ENCODE measurements around the gene FAM163A.
A peak's percentile ranks its signal among the peaks of the same experiment; 100 is the strongest.

The FAM163A gene

DNA sequence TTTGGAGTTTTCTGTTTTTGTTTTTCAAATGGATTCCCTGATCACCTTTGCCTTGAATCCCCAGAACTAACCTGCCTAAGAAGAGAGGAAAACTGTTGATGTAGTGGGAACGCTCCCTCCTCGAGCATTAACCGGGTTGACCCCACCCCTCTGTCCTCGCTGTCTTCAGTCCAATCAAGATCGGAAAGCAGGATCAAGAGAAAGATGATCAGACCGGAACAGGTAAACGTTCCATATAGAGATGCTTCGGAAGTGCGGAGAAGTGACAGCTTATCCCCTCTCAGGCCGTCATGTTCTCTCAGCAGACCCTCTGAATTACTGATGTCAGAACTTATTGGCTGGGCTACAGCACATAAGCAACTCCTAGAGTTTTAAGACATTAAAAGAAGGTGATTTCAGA is 800 bp upstream of the FAM163A start:
- Mint-ChIP-seq H3K4me1 (peaks cover 8% of the 10 kb centered on the region), H3K36me3 (no peaks in the 10 kb centered on the region), H3K27ac (no peak overlapping the region), H3K9me3 (no peaks in the 10 kb centered on the region), H3K4me3 (peak overlapping the region; percentile 3), H3K27me3 (peaks cover 83% of the 10 kb centered on the region)
- DNase-seq = no peak
- CTCF ChIA-PET = no interaction called here

- Mint-ChIP-seq H3K4me1 (peaks cover 8% of the 10 kb centered on the region), H3K27me3 (peaks cover 86% of the 10 kb centered on the region), H3K27ac (no peak overlapping the region), H3K4me3 (no peak overlapping the region), H3K36me3 (no peaks in the 10 kb centered on the region), H3K9me3 (no peaks in the 10 kb centered on the region)
- no peak for DNase-seq
- CTCF ChIA-PET = no interaction called here
These were observed 749 bp downstream of the FAM163A start for GRCh38 chr1:179743679-179744400.

- Mint-ChIP-seq H3K27ac (no peak overlapping the region), H3K4me3 (no peak overlapping the region), H3K4me1 (peaks cover 8% of the 10 kb centered on the region), H3K9me3 (no peaks in the 10 kb centered on the region), H3K36me3 (no peaks in the 10 kb centered on the region), H3K27me3 (peaks cover 78% of the 10 kb centered on the region)
- no peak for DNase-seq
- CTCF ChIA-PET = no interaction called here
These were observed 1.5 kb downstream of the FAM163A start for GRCh38 chr1:179744401-179745130.

- Mint-ChIP-seq H3K27ac (no peak overlapping the region), H3K9me3 (no peaks in the 10 kb centered on the region), H3K36me3 (no peaks in the 10 kb centered on the region), H3K4me3 (no peak overlapping the region), H3K4me1 (peaks cover 8% of the 10 kb centered on the region), H3K27me3 (peaks cover 74% of the 10 kb centered on the region)
- no peak for DNase-seq
- CTCF ChIA-PET = no interaction called here
These were observed 2.1 kb downstream of the FAM163A start for GRCh38 chr1:179745131-179745611.

DNA sequence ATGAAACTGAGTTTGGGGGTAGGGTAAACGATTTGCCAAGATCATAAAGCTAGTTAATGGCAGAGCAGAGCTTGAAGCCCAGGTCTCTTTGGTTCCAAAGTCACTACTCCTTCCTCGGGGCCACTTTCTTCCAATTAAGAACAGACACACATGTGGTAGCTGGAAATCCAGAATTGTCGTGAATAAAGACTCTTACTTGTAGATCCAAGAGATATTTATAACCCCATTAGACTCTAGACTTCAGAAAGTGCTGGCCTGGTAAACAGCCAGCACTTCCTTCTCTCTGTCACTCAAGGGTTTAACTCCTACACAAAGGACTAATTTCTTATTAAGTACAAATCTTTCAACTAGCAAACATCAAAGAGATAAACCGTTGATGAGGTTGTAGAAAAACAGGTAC is 2.7 kb downstream of the FAM163A start:
- CTCF ChIA-PET = no interaction called here
- no peaks in the 10 kb centered on the region for H3K9me3 Mint-ChIP-seq
- H3K27ac Mint-ChIP-seq = no peak overlapping the region
- peaks cover 8% of the 10 kb centered on the region for H3K4me1 Mint-ChIP-seq
- H3K36me3 Mint-ChIP-seq = no peaks in the 10 kb centered on the region
- H3K4me3 Mint-ChIP-seq = no peak overlapping the region
- no peak for DNase-seq
- peaks cover 71% of the 10 kb centered on the region for H3K27me3 Mint-ChIP-seq

- no peak for DNase-seq
- no peaks in the 10 kb centered on the region for H3K36me3 Mint-ChIP-seq
- peaks cover 4% of the 10 kb centered on the region for H3K4me1 Mint-ChIP-seq
- no peak overlapping the region for H3K27ac Mint-ChIP-seq
- CTCF ChIA-PET = interaction anchor here (1.8 kb wide), 1 partner anchor 10 kb away, joined by 4 read pairs; no protein-coding TSS in a partner anchor
- H3K27me3 Mint-ChIP-seq = peaks cover 54% of the 10 kb centered on the region
- H3K9me3 Mint-ChIP-seq = no peaks in the 10 kb centered on the region
- H3K4me3 Mint-ChIP-seq = no peak overlapping the region
These were observed 4.5 kb downstream of the FAM163A start for GRCh38 chr1:179747611-179748010.

DNA sequence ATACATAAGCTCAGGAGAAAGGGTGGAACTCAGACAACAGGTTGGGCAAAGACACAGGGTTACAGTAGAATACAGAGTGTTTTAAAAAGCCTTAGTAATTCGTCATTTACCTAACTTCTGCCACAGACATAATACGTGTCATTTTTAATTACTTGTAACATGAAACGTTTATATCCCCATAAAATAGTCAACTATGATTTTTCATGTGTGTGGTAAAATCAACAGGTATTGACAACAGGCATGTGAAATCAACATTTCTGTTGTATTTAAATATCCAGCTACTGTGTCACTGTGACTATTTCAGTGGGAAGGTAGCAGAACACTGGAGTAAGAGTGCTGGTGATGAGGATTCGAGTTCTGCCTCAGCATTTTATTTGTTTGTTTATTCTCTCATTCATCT is 5.7 kb downstream of the FAM163A start:
- Mint-ChIP-seq H3K4me1 (no peaks in the 10 kb centered on the region), H3K27me3 (peaks cover 46% of the 10 kb centered on the region), H3K4me3 (no peak overlapping the region), H3K27ac (no peak overlapping the region), H3K36me3 (no peaks in the 10 kb centered on the region), H3K9me3 (no peaks in the 10 kb centered on the region)
- CTCF ChIA-PET = no interaction called here
- DNase-seq = no peak

DNA sequence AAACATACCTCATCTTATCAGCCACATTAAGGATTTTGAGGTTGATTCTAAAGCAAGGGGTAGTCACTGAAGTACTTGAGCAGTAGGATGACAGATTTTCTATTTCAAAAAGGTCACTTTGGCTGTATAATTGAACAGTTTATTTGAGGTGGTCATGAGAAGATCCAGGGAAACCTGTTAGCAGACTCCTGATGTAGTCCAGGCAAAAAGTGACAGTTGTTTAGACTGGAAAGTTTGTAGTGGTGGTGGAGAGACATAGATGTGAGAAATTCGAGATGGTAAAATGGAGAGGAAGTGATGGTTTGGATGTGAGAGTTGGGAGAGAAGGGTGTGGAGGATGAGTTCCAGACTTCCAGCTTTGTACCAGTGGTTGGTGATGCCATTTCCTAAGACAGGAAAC is 7.5 kb downstream of the FAM163A start:
- CTCF ChIA-PET = no interaction called here
- no peak overlapping the region for H3K27ac Mint-ChIP-seq

DNA sequence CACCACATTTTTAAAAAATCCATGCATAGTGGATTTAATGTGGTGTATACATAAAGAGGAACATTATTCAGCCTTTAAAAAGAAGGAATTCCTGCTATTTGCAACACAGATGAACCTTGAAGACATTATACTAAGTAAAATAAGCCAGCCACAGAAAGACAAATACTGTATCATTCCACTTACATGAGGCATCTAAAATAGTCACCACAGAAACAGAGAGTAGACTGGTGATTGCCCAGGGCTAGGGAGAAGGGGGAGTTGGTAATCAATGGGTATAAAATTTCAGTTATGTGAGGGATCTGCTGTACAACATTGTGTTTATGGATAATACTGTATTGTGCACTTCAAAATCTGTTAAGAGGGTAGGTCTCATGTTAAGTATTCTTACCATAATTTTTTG is 10.0 kb downstream of the FAM163A start:
- H3K9me3 Mint-ChIP-seq = no peaks in the 10 kb centered on the region
- CTCF ChIA-PET = no interaction called here
- H3K4me3 Mint-ChIP-seq = no peak overlapping the region
- DNase-seq = no peak
- H3K27me3 Mint-ChIP-seq = peaks cover 9% of the 10 kb centered on the region
- no peaks in the 10 kb centered on the region for H3K4me1 Mint-ChIP-seq
- no peaks in the 10 kb centered on the region for H3K36me3 Mint-ChIP-seq
- H3K27ac Mint-ChIP-seq = no peak overlapping the region

More for the DNA sequence above, 7.5 kb downstream of the FAM163A start:
- Mint-ChIP-seq H3K27me3 (peaks cover 31% of the 10 kb centered on the region), H3K4me1 (no peaks in the 10 kb centered on the region), H3K9me3 (no peaks in the 10 kb centered on the region), H3K36me3 (no peaks in the 10 kb centered on the region), H3K4me3 (no peak overlapping the region)
- no peak for DNase-seq

DNA sequence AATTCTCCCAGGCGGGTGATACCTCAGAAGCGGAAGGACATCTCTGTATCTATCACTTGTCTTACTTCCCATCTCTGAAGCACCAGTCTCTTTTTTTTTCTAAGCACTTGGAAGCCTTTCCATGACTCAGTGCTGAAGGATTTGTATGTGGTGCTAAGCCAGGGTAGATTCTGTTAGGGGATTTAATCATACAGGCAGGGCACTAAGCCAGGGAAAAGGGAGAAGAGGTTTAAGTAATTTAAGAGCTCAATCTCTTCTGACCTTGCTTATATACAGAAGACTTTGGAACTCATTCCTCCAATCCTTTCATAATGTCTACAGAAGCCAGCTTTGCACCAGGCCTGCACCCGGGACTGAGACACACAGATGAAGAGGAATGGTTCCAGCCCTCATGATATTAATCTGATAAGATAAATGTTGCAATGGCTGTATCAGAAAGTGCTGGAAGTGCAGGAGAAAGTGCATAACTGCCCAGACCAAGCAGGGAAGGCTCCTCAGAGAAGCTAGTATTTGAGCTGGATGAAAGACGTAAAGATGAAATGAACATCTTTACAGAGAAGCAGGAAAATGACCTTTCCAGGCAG is 11.0 kb downstream of the FAM163A start:
- no peaks in the 10 kb centered on the region for H3K4me1 Mint-ChIP-seq
- H3K27ac Mint-ChIP-seq = no peak overlapping the region
- peaks cover 8% of the 10 kb centered on the region for H3K27me3 Mint-ChIP-seq
- H3K4me3 Mint-ChIP-seq = no peak overlapping the region
- DNase-seq = no peak
- H3K9me3 Mint-ChIP-seq = no peaks in the 10 kb centered on the region
- CTCF ChIA-PET = no interaction called here
- H3K36me3 Mint-ChIP-seq = no peaks in the 10 kb centered on the region

DNA sequence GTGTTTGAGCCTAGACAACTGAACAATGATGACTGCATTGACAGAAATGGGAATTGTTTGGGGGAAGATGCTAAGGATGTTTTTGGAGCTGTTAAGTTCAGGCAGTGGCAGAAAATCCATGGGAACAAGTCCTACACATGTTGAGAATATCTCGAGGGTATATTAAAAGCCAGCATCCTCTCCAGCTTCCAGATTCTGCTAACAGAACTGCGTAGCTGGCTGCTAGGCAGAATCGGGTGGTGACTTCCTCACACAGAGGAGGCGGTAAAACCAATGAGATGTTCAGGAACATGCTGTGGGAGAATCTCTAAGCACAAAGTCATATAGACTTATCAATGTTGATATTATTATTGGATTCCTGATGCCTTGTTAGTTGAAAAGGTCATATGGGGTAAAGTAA is 14.8 kb downstream of the FAM163A start:
- no peak overlapping the region for H3K27ac Mint-ChIP-seq
- H3K36me3 Mint-ChIP-seq = no peaks in the 10 kb centered on the region
- no peak overlapping the region for H3K4me3 Mint-ChIP-seq
- no peak for DNase-seq
- CTCF ChIA-PET = interaction anchor here (1.5 to 1.6 kb wide), 2 partner anchors 52 to 57 kb away, joined by 3 read pairs; no protein-coding TSS in a partner anchor
- peaks cover 7% of the 10 kb centered on the region for H3K27me3 Mint-ChIP-seq
- no peaks in the 10 kb centered on the region for H3K9me3 Mint-ChIP-seq
- H3K4me1 Mint-ChIP-seq = no peaks in the 10 kb centered on the region

GRCh38 chr1:179760521-179760920 is 17.4 kb downstream of the FAM163A start:
- Mint-ChIP-seq H3K27ac (no peak overlapping the region), H3K4me3 (no peak overlapping the region), H3K36me3 (no peaks in the 10 kb centered on the region), H3K27me3 (peaks cover 3% of the 10 kb centered on the region), H3K9me3 (no peaks in the 10 kb centered on the region), H3K4me1 (no peaks in the 10 kb centered on the region)
- no peak for DNase-seq
- CTCF ChIA-PET = no interaction called here

DNA sequence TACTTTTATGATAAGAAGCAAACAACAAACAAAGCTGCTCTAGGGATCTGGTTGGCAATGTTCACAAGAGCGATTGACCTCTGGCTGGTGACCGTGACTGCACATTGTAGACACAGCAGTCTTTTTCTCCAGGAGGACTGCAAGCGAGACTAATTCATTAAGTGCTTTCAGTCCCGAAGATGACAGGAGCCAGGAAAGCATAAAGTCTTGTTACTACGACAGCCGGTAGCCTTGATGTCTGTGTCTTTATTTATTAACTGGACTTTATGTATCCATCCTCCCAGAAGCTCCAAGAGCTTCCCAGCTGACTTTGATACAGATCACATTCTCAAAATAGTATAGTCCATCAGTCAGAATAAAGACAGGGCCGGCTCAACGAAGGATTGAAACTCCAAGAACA is 18.2 kb downstream of the FAM163A start:
- Mint-ChIP-seq H3K9me3 (no peaks in the 10 kb centered on the region), H3K36me3 (no peaks in the 10 kb centered on the region), H3K4me3 (no peak overlapping the region), H3K27me3 (peaks cover 3% of the 10 kb centered on the region), H3K4me1 (no peaks in the 10 kb centered on the region), H3K27ac (no peak overlapping the region)
- no peak for DNase-seq
- CTCF ChIA-PET = no interaction called here

- peaks cover 6% of the 10 kb centered on the region for H3K27me3 Mint-ChIP-seq
- no peak overlapping the region for H3K27ac Mint-ChIP-seq
- CTCF ChIA-PET = interaction anchor here (0.8 kb wide), 1 partner anchor 53 kb away, joined by 3 read pairs; no protein-coding TSS in a partner anchor
These were observed 19.0 kb downstream of the FAM163A start for GRCh38 chr1:179761846-179762640.

More at GRCh38 chr1:179761846-179762640, 19.0 kb downstream of the FAM163A start:
- DNase-seq = no peak
- Mint-ChIP-seq H3K4me3 (no peak overlapping the region), H3K4me1 (no peaks in the 10 kb centered on the region), H3K36me3 (no peaks in the 10 kb centered on the region), H3K9me3 (no peaks in the 10 kb centered on the region)
